Stomach (tissue), 9 donors: Measurements from ENCODE around the gene ZNF316. TPM values are rescaled to one million over a fixed set of nuclear protein-coding genes. Genes with fewer than 3 reads are reported as not detected.

Source experiments
- DNase-seq, 2 donors: peaks; one replicate each; pipeline versions ENCODE4 v3.0.0 to v3.0.0-alpha.2; 2013 to 2019
- H3K27ac ChIP-seq, 5 donors: fragments of 200-600 bp in 4 of 5; sonication (generic) in 4 of 5; one replicate each; pipeline ENCODE4 v1.5.1; 2013 to 2019; ENCODE audit warnings: mild to moderate bottlenecking in 1 of 5, moderate library complexity in 1 of 5
- H3K27me3 ChIP-seq, 3 donors: fragments of 200-600 bp; sonication (generic); one replicate each; pipeline ENCODE4 v1.5.1; 2017 to 2019; ENCODE audit warnings: mixed run types in 1 of 3
- H3K36me3 ChIP-seq, 4 donors: fragments of 200-600 bp; sonication (generic); 1 replicate in 3 of 4; 2 replicates in 1 of 4; pipeline ENCODE4 v1.5.1; 2016 to 2019
- H3K4me1 ChIP-seq, 4 donors: fragments of 200-600 bp; sonication (generic); one replicate each; pipeline ENCODE4 v1.5.1; 2016 to 2019
- H3K4me3 ChIP-seq, 4 donors: fragments of 200-600 bp; sonication (generic) in 3 of 4; one replicate each; pipeline ENCODE4 v1.5.1; 2016 to 2019; ENCODE audit warnings: mild to moderate bottlenecking in 1 of 4
- H3K9me3 ChIP-seq, 4 donors: fragments of 200-600 bp; sonication (generic); one replicate each; pipeline ENCODE4 v1.5.1; 2016 to 2019
- EP300 ChIP-seq: sonication (generic); formaldehyde crosslinking; IDR thresholded peaks from one replicate; pipeline ENCODE4 v1.6.1; 2017; ENCODE audit warnings: antibody characterized with exemption
- POLR2A ChIP-seq, 4 donors: fragments of 450-650 bp; IDR thresholded peaks; one replicate each; pipeline ENCODE4 v1.6.1; 2016; ENCODE audit warnings: antibody characterized with exemption in 4 of 4, control low read depth in 2 of 4, mild to moderate bottlenecking in 1 of 4, moderate library complexity in 1 of 4
- POLR2AphosphoS5 ChIP-seq, 3 donors: sonication (generic); formaldehyde crosslinking; IDR thresholded peaks; one replicate each; pipeline ENCODE4 v1.6.1; 2016; ENCODE audit warnings: antibody characterized with exemption in 3 of 3
- WGBS, 5 donors: extraction: QIAGEN DNeasy Blood & Tissue Kit in 3 of 5; methylation state at CpG; one replicate each; pipeline versions ENCODE4 v1.1.5 to v1.1.7; 2013 to 2018; 5-methylcytosine and 5-hydroxymethylcytosine counted together
- intact Hi-C: fragments of 100-400 bp; cut with DNase I; formaldehyde crosslinking; loops from one replicate; pipeline ENCODE4 v1.15.1; 2023; ENCODE audit warnings: low total_unique reads
- polyA plus RNA-seq, 3 donors: library from polyadenylated mRNA; stranded (reverse); fragments of 200-250 nt; gene quantifications; one replicate each; pipeline ENCODE4 v1.2.3, GENCODE V29; 2013
- total RNA-seq, 5 donors: library from RNA; depleted of rRNA; stranded (reverse); fragments of >200 nt; gene quantifications; one replicate each; pipeline versions ENCODE4 v1.1.0 to v1.2.3, GENCODE V29; 2014 to 2016
- TF ChIP-seq, protein P1 (sequence below), 7 experiments: fragments of 450-650 bp in 4 of 7; fragments of 200-600 bp in 3 of 7; sonication (generic) in 3 of 7; IDR thresholded peaks; one replicate each; pipeline ENCODE4 v1.5.1; 2016 to 2019; ENCODE audit warnings: antibody characterized with exemption in 7 of 7, control low read depth in 2 of 7, mild to moderate bottlenecking in 1 of 7
- donor health status: healthy with polysubstance abuse.
- donor health status: Bipolar disorder and iron deficiency.
- donor health status: healthy.

ZNF316 gene
- total and polyA plus RNA-seq, 8 donors, result 7.2 to 62.6 (median 13.7) TPM

DNA sequence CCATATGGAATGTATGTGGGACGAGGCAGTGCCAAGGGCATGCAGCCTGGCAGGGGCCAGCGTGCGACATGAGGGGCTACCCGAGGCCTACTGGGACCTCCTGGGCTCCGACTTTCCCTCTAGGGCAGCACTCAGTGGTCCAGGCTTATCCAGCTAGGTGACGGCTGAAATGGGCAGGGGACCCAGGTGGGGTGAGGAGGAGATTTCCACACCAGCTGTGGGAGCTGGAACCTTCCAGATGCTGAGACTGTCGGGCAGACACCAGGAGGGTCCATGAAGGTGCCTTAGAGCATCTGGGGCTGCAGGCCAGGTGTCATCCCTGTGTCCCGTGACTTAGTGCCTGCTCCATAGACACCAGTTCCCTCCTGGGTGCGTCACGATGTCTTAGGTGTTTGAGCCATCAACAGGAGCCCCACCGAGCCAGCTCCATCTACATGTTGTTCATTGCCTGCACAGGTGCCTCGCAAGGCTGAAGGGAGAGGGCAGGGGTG, 13.4 kb downstream of the ZNF316 start:
- peaks cover 59 to 100% (median 98%) of the 10 kb centered on the region in 4 donors for H3K36me3 ChIP-seq
- no peak overlapping the region for H3K27ac ChIP-seq
- H3K27me3 ChIP-seq, result no peaks in the 10 kb centered on the region
- H3K4me3 ChIP-seq, result no peak overlapping the region
- peaks cover 0 to 15% (median 7%) of the 10 kb centered on the region in 4 donors for H3K9me3 ChIP-seq
- WGBS, 5 donors, result 96 to 99% (median 98%) methylated on average over 11 to 12 of the region's 12 CpGs
- TF ChIP-seq POLR2A (IDR thresholded peaks at IDR 0.05) (no peak), EP300 (no peak), POLR2AphosphoS5 (IDR thresholded peaks at IDR 0.05) (no peak)
- TF ChIP-seq, protein P1, sequence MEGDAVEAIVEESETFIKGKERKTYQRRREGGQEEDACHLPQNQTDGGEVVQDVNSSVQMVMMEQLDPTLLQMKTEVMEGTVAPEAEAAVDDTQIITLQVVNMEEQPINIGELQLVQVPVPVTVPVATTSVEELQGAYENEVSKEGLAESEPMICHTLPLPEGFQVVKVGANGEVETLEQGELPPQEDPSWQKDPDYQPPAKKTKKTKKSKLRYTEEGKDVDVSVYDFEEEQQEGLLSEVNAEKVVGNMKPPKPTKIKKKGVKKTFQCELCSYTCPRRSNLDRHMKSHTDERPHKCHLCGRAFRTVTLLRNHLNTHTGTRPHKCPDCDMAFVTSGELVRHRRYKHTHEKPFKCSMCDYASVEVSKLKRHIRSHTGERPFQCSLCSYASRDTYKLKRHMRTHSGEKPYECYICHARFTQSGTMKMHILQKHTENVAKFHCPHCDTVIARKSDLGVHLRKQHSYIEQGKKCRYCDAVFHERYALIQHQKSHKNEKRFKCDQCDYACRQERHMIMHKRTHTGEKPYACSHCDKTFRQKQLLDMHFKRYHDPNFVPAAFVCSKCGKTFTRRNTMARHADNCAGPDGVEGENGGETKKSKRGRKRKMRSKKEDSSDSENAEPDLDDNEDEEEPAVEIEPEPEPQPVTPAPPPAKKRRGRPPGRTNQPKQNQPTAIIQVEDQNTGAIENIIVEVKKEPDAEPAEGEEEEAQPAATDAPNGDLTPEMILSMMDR (IDR thresholded peaks at IDR 0.05), result no peak
- no peak for DNase-seq
- no peaks in the 10 kb centered on the region for H3K4me1 ChIP-seq
- intact Hi-C loops, result no loop called here

DNA sequence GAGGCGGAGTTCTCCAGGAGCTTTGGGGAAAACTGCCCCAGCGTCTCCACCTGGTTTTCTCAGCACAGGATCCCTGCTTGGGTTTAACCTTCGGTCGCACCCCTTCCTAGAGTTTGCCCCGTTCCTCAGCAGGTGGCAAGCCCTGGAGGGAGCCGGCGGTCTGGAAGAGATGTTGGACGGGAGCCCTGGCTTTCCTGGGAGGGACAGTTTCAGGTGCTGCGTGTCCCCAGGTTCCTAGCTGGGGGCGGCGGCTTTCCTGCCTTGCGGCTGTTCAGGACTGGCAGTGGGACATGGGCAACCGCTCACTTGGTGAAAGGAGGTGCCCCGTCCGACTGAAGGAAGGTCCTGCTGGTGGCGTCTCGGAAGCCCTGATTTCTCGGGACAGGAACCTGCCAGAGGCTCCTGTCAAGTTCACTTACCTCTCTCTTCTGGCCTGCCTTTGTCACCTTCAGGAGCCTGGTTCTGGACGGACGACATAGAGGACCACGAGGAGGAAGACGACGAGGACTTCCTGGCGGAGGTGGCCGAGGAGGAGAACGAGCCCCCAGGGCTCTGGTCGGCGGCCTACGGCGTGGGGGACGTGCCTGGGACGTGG, 14.8 kb downstream of the ZNF316 start:
- no peak for DNase-seq
- TF ChIP-seq EP300 (no peak), POLR2A (IDR thresholded peaks at IDR 0.05) (no peak), POLR2AphosphoS5 (IDR thresholded peaks at IDR 0.05) (no peak)
- TF ChIP-seq, protein P1 (IDR thresholded peaks at IDR 0.05), result no peak

DNA sequence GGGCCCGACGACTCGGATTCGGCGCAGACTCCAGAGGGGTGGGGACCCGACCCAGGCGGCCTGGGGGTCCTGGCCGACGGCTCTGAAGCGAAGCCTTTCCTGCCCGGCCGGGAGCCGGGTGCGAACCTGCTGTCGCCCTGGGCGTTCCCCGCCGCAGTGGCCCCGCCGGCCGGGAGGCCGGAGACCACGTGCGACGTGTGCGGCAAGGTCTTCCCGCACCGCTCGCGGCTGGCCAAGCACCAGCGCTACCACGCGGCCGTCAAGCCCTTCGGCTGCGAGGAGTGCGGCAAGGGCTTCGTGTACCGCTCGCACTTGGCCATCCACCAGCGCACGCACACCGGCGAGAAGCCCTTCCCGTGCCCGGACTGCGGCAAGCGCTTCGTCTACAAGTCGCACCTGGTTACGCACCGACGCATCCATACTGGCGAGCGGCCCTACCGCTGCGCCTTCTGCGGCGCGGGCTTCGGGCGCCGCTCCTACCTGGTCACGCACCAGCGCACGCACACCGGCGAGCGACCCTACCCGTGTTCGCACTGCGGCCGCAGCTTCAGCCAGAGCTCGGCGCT, 15.4 kb downstream of the ZNF316 start:
- no peak overlapping the region for H3K27ac ChIP-seq
- DNase-seq, result no peak
- 96 to 99% (median 97%) methylated on average over 42 to 75 of the region's 75 CpGs for WGBS, 5 donors
- H3K4me3 ChIP-seq, result no peak overlapping the region
- intact Hi-C loops, result no loop called here
- peaks cover 0 to 15% (median 7%) of the 10 kb centered on the region in 4 donors for H3K9me3 ChIP-seq
- TF ChIP-seq EP300 (no peak), POLR2A (IDR thresholded peaks at IDR 0.05) (no peak), POLR2AphosphoS5 (IDR thresholded peaks at IDR 0.05) (no peak)
- TF ChIP-seq, protein P1 (IDR thresholded peaks at IDR 0.05), result no peak
- H3K4me1 ChIP-seq, result no peaks in the 10 kb centered on the region
- H3K27me3 ChIP-seq, result no peaks in the 10 kb centered on the region
- peaks cover 60 to 88% (median 85%) of the 10 kb centered on the region in 4 donors for H3K36me3 ChIP-seq

More for the DNA sequence above, 14.8 kb downstream of the ZNF316 start:
- H3K4me3 ChIP-seq, result no peak overlapping the region
- intact Hi-C loops, result no loop called here
- 97 to 99% (median 98%) methylated on average over 29 to 32 of the region's 32 CpGs for WGBS, 5 donors
- no peaks in the 10 kb centered on the region for H3K27me3 ChIP-seq
- H3K27ac ChIP-seq, result no peak overlapping the region
- peaks cover 0 to 15% (median 7%) of the 10 kb centered on the region in 4 donors for H3K9me3 ChIP-seq
- H3K4me1 ChIP-seq, result no peaks in the 10 kb centered on the region
- H3K36me3 ChIP-seq, result peaks cover 60 to 94% (median 91%) of the 10 kb centered on the region in 4 donors

DNA sequence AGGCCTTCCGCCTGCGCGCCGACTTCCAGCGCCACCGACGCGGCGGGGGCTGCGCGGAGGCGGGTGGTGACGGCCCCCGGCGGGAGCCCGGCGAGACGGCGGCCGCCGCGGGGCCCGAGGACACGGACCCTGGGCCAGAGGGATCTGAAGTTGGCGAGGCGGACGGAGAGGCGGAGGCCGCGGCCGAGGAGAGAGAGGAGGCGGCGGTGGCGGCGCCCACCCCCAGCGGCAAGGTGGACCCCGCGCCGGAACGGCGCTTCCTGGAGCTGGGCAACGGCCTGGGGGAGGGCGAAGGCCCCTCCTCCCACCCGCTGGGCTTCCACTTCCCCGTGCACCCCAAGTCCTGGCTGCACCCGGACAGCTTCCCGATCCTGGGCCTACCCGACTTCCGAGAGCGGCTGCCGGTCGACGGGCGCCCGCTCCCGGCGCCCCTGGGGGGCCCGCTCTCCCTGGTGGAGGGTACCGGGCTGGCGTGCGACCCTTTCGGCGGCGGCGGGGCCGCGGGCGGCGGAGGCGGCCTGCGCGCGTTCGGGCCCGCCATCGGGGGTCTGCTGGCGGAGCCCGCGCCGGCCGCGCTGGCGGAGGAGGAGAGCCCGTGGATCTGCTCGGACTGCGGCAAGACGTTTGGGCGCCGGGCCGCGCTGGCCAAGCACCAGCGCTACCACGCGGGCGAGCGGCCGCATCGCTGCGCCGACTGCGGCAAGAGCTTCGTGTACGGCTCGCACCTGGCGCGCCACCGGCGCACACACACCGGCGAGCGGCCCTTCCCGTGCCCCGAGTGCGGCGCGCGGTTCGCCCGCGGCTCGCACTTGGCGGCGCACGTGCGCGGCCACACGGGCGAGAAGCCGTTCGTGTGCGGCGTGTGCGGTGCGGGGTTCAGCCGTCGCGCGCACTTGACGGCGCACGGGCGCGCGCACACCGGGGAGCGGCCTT, 16.2 kb downstream of the ZNF316 start:
- intact Hi-C loops, result no loop called here
- Histone ChIP-seq H3K27me3 (no peaks in the 10 kb centered on the region), H3K36me3 (peaks cover 56 to 80% (median 77%) of the 10 kb centered on the region in 4 donors), H3K4me1 (peaks cover 0 to 1% (median 0%) of the 10 kb centered on the region in 4 donors), H3K9me3 (peaks cover 0 to 15% (median 7%) of the 10 kb centered on the region in 4 donors), H3K4me3 (no peak overlapping the region), H3K27ac (no peak overlapping the region)
- WGBS, 5 donors, result 95 to 97% (median 95%) methylated on average over 69 to 146 of the region's 146 CpGs
- TF ChIP-seq POLR2AphosphoS5 (IDR thresholded peaks at IDR 0.05) (no peak), EP300 (no peak)
- DNase-seq, result no peak
